Activated effector memory CD4-positive, alpha-beta T cell treated with Interleukin-2 at 50 U/mL for 16 hours (primary cell): ENCODE measurements around the gene ABHD16A.

Experiments used
- DNase-seq: peaks from one replicate; pipeline ENCODE4 v3.0.0-alpha.2; 2020

Gene ABHD16A

GRCh38 chr6:31702819-31703716 lies at the start of gene ABHD16A:
ABHD16A (minus strand) TSS chr6:31703324; CDS start chr6:31703281, 43 bp downstream.
- DNase-seq = peak; percentile 95

DNA sequence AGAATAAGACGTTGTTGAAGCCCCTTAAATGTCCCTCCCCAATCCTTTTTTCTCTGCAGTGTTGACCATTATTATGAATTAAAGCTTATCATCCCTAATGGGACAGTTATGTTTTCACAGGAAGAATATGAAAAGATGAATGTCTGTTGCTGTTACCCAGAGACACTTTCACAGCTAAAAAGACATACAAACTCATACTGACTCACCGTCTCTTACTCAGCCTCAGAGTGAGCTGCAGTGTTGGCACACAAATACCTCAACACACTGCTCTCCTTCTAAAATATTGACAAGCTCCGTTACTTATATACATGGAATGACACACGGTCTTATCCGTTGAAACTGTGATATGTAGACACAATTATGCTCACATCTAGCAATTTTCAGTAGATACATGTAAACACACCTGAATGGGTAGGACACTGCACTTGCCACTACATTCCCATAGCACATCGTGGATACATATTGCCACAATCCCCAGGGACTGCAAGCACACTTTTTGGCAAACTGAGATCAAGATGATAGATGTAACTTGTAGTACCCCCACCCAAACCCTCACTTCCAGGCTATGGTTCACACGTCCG lies 49.7 kb upstream of the ABHD16A start:
- DNase-seq = no peak

- DNase-seq = no peak
Measured at GRCh38 chr6:31750411-31751022, 47.4 kb upstream of the ABHD16A start.

GRCh38 chr6:31749301-31750036 lies 46.3 kb upstream of the ABHD16A start:
- DNase-seq = no peak

GRCh38 chr6:31744422-31744821 lies 41.3 kb upstream of the ABHD16A start:
- no peak for DNase-seq

GRCh38 chr6:31742894-31743293 lies 39.8 kb upstream of the ABHD16A start:
- DNase-seq = no peak

DNA sequence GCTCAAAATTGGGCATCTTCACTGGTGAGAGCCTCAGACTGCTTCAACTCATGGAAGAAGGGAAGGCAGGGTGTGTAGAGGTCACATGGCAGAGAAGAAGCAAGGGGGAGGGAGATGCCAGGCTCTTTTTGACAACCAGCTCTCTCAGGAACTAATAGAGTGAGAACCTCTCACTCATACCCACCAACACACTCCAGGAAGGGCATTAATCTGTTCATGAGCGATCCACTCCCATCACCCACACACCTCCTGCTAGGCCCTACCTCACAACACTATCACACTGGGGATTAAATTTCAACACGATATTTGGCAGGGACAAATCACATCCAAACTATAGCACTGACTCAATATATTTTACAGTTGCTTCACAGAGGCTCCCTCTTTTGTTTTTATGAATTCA lies 38.7 kb upstream of the ABHD16A start:
- no peak for DNase-seq

DNA sequence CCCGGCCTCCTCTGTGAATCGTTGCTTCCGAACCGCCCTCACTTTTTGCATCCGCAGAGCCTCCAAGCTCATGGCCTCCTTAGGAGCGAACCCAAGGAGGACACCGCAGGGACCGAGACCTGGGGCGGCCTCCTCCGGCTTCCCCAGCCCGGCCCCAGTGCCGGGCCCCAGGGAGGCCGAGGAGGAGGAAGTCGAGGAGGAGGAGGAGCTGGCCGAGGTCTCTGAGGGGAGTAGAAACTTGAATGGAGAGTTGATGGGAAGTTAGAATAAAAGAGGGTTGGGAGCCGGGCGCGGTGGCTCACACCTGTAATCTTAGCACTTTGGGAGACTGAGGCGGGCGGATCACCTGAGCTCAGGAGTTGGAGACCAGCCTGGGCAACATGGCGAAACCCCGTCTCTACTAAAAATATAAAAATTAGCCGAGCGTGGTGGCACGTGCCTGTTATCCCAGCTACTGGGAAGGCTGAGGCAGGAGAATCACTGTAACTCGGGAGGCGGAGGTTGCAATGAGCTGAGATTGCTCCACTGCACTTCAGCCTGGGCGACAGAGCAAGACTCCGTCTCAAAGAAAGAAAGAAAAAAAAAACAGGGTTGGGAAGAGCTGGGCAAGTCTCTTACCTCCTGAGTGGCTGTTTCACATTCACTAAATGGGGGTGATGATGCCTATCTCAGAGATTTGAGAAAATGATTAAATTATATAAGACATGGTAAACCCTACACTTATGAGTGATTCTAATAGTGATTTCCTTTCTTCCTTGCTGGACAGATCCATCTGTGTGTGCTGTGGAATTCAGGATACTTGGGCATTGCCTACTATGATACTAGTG lies 37.5 kb upstream of the ABHD16A start:
- no peak for DNase-seq

DNA sequence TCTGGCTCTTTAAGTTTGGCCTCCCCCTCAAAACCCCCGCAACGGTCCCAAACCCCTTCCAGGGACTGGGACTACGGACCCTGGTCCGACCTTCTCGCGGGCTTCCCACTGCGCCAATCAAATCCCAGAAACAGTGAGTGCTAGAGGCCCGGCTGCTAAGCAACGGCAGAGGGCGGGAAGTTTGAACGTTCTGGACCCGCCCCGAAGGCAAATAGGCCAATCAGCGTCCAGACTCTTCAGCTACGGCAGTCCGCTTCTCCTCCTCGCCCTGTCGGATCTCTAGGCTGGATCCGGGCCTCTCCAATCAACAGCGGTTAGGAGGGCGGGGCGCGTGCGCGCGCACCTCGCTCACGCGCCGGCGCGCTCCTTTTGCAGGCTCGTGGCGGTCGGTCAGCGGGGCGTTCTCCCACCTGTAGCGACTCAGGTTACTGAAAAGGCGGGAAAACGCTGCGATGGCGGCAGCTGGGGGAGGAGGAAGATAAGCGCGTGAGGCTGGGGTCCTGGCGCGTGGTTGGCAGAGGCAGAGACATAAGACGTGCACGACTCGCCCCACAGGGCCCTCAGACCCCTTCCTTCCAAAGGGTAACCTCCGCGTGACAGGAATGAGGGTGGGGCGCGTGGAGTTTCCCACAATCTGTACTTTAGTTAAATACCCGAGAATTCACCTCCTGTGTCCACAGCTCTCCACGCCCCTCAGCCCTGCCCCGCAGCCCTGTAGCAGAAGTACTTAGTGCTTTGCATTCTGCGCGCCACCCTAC lies 36.7 kb upstream of the ABHD16A start, which contains the start of gene MSH5:
Gene MSH5, plus strand, starts transcription at position 367 of the 758 bp plus-strand sequence. CDS start 462 bp downstream, outside the sequence.
- peak; percentile 94 for DNase-seq

GRCh38 chr6:31737991-31738979 lies 35.2 kb upstream of the ABHD16A start:
- peak; percentile 49 for DNase-seq

GRCh38 chr6:31737315-31737990 lies 34.3 kb upstream of the ABHD16A start:
- DNase-seq = no peak

GRCh38 chr6:31736768-31737314 lies 33.7 kb upstream of the ABHD16A start:
- no peak for DNase-seq

DNA sequence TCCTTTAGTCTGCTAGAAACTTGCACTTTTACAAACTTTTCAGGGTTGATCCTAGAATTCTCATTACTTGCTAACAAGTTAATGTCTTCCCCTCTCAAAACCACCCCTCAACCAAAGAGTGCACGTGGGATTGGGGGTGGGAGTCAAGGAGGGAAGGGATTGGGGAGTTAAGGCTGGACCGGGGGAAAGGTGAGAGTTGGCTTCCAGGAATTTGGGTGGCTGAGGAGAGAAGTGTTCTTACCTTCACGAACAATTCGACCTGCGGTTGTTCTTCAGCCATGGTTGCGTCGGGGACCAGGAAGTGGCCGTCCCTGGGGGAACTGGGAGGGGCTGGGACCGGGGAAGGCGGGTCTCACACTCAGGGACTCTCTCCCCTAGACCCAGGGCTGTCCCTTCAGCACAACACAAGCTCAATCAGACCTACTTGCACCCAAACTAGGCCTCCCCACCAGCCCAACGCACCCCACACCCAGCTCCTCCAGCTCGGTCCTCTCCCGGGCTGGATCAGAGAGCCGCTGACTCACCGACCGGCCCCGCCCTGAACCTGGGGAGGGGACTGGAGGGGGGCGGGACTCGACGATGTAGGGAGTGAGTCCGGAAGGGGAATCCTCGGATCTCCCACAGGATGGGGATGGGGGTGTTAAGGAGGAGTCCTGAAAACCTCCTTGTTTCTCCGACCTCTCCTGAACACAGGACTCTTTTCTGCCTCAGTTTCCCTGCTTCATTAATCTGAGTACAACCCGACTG lies 33.1 kb upstream of the ABHD16A start, which contains the start of gene CLIC1:
Gene CLIC1, minus strand, starts transcription at position 510 of the 747 bp plus-strand sequence. Its CDS starts 230 bp downstream, at position 280.
- DNase-seq = peak; percentile 64

GRCh38 chr6:31734821-31735406 lies 31.8 kb upstream of the ABHD16A start:
- DNase-seq = peak; percentile 48

GRCh38 chr6:31734247-31734820 lies 31.2 kb upstream of the ABHD16A start:
- no peak for DNase-seq

- no peak for DNase-seq
Measured at GRCh38 chr6:31733734-31734133, 30.6 kb upstream of the ABHD16A start.

GRCh38 chr6:31732029-31732428 lies 28.9 kb upstream of the ABHD16A start:
- DNase-seq = no peak
